Omental fat pad (tissue), 4 donors: ENCODE data around the gene PLCXD1. TPM values are rescaled to one million over a fixed set of nuclear protein-coding genes. Genes with fewer than 3 reads are reported as not detected.
A peak's percentile ranks its signal among the peaks of the same experiment; 100 is the strongest.

Experiments used
- ATAC-seq: fragments of 150-250 bp; one replicate; pipeline ENCODE4 v1.9.1; 2016; ENCODE audit warnings: mild to moderate bottlenecking, moderate library complexity; ENCODE audit not compliant: low FRiP score
- DNase-seq: peaks from one replicate; pipeline ENCODE4 v3.0.0-alpha.2; 2019; ENCODE audit warnings: low spot score
- CTCF ChIP-seq, 3 donors: fragments of 450-650 bp; IDR thresholded peaks; one replicate each; pipeline ENCODE4 v1.5.1; 2016 to 2017; ENCODE audit warnings: antibody characterized with exemption in 3 of 3, mild to moderate bottlenecking in 3 of 3, moderate library complexity in 2 of 3
- total RNA-seq, 4 donors: library from RNA; depleted of rRNA; stranded (reverse); fragments of >200 nt; gene quantifications; one replicate each; pipeline ENCODE4 v1.1.0, GENCODE V29; 2016

The PLCXD1 gene
- total RNA-seq, 4 donors from 2014 or later, result 12.8 to 32.3 (median 21.9) TPM

GRCh38 chrX:307261-308111 lies 26.3 kb downstream of the PLCXD1 start:
- DNase-seq, result no peak
- no peak for TF ChIP-seq CTCF (IDR thresholded peaks at IDR 0.05)
- peak; percentile 37 for ATAC-seq

GRCh38 chrX:308821-309520 lies 27.8 kb downstream of the PLCXD1 start:
- no peak for TF ChIP-seq CTCF (IDR thresholded peaks at IDR 0.05)
- no peak for DNase-seq
- ATAC-seq, result no peak

GRCh38 chrX:310621-311155 lies 29.5 kb downstream of the PLCXD1 start:
- TF ChIP-seq CTCF (IDR thresholded peaks at IDR 0.05), result no peak
- DNase-seq (no peak), ATAC-seq (no peak)

GRCh38 chrX:311156-312129 lies 30.3 kb downstream of the PLCXD1 start:
- DNase-seq, result no peak
- no peak for ATAC-seq
- TF ChIP-seq CTCF (IDR thresholded peaks at IDR 0.05), result no peak

- DNase-seq (no peak), ATAC-seq (no peak)
- TF ChIP-seq CTCF (IDR thresholded peaks at IDR 0.05), result no peak
These were observed 31.6 kb downstream of the PLCXD1 start for GRCh38 chrX:312621-313331.

GRCh38 chrX:313546-313945 lies 32.4 kb downstream of the PLCXD1 start:
- no peak for TF ChIP-seq CTCF (IDR thresholded peaks at IDR 0.05)
- DNase-seq (no peak), ATAC-seq (no peak)
